C4-2B (cell line): ENCODE data around the gene FAM200C.

ENCODE experiments used
- ZFX ChIP-seq: fragments of 450-650 bp; IDR thresholded peaks from 2 replicates; pipeline ENCODE4 v1.6.1; 2017
- TF ChIP-seq, protein P1 (sequence below): fragments of 450-650 bp; conservative IDR thresholded peaks from 2 replicates; pipeline ENCODE4 v1.5.1; 2017; ENCODE audit warnings: mild to moderate bottlenecking

DNA sequence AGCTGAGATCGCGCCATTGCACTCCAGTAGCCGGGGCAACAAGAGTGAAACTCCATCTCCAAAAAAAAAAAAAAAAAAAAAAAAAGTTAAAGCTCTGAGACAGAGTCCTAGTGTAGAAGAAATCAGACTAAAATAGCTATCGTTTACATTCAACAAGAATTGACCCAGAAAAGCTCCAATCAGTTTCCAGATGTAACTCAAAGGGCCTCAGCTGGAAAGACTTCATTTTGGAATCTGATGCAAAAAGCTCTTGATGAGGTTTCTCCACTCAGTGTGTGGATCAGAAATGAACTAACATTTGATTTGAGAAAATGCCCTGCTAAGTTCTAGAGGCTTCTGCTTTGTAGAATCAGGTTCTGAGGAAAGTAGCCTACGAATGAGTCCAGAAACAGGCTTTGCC lies 22.2 kb downstream of the FAM200C start:
- TF ChIP-seq, protein P1, sequence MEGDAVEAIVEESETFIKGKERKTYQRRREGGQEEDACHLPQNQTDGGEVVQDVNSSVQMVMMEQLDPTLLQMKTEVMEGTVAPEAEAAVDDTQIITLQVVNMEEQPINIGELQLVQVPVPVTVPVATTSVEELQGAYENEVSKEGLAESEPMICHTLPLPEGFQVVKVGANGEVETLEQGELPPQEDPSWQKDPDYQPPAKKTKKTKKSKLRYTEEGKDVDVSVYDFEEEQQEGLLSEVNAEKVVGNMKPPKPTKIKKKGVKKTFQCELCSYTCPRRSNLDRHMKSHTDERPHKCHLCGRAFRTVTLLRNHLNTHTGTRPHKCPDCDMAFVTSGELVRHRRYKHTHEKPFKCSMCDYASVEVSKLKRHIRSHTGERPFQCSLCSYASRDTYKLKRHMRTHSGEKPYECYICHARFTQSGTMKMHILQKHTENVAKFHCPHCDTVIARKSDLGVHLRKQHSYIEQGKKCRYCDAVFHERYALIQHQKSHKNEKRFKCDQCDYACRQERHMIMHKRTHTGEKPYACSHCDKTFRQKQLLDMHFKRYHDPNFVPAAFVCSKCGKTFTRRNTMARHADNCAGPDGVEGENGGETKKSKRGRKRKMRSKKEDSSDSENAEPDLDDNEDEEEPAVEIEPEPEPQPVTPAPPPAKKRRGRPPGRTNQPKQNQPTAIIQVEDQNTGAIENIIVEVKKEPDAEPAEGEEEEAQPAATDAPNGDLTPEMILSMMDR, result no peak
- TF ChIP-seq ZFX, result no peak
